NK-92 (cell line): ENCODE data around the gene NFX1.
"Not testable (repeated sequence)": the region's sequence is repeated elsewhere in the genome, so short reads cannot be mapped to it uniquely, and the experiment has no call there.

Experiments used
- DNase-seq: peaks from one replicate; lab custom pipeline; 2025; ENCODE audit not compliant: unreplicated experiment; lab: John Stamatoyannopoulos, UW

Gene NFX1

DNA sequence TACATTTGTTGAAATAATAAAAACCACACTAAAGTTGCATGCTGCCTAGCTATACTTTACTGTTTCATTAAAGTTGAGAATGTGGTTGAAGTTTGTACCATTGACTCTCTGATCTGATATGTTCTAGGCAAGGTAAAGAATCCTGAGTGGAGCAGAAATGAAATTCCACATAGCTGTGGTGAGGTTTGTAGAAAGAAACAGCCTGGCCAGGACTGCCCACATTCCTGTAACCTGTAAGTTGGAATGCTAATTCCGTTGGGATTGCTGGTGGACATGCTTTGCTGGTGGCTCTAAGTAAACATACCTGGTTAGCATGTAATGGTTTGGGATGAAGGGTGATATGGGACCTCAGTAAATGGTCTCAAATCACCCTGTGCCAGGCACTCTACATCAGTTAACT, 16.8 kb downstream of the NFX1 start:
- no peak for DNase-seq

DNA sequence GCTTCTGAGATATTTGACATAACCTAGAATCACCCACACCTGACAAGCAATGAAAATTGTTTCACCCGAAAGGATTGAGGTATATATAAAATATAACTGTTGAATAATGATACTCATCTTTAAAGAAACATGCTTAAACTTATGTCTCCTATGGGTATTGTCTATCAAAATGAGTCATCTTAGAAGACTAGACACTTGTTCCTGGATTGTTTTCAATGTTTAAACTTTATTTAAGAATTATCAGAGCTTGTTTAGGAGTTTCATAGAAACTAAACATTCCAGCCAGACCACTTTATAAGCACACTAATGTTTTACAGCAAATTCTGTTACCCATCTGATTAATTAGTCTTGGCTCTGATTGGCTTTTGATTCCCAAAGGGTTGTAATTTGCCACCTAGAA, 19.6 kb downstream of the NFX1 start:
- no peak for DNase-seq

DNA sequence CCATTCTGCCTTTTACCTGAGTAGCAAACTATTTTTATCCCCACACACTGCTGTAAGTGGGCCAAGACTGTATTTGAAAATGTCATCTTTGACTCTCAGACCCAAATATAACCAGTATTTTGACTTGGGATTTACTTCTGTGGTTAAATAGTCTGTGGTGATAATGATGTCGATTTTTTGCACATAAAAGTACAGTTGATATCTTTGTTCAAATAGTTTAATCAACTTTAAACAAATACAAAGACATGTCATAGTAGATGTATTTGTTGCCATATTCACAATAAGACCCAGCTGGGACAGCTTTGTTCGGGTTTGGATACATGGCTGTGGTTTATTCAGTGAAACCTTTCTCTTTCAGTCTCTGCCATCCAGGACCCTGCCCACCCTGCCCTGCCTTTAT, 20.4 kb downstream of the NFX1 start:
- no peak for DNase-seq

DNA sequence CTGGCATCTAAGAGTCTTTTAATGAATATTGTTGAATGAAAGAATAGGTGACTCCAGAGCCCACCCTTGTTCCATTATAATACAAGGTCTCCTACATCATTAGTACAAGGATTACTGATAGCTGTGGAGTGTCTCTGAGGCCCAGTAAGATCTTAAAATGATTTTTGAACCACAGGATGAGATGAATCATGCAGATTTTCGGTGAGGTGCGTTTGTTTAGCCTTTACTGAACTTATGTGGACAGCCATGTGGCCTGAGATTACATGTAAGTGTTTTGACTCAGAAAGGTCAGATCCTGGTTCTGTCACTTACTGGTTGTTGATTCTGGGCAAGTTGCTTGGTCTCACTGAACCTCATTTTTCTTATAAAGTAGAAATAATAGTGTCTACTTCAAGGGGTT, 21.6 kb downstream of the NFX1 start:
- no peak for DNase-seq

DNA sequence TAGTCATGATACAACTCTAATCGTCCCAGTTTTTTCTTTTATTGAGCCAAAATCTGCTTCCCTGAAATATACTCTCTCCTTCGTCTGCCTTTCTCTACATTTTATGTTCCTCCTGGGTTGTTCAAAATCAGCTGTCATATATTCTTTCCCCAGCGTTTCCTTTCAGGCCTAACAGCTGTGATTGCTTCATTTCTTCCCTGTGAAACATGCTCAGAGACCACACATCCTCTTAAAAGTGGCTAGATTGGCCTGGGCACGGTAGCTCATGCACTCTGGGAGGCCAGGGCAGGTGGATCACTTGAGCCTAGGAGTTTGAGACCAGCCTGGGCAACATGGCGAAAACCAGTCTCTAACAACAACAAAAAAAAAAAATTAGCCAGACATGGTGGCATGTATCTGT, 25.1 kb downstream of the NFX1 start:
- DNase-seq = no peak

DNA sequence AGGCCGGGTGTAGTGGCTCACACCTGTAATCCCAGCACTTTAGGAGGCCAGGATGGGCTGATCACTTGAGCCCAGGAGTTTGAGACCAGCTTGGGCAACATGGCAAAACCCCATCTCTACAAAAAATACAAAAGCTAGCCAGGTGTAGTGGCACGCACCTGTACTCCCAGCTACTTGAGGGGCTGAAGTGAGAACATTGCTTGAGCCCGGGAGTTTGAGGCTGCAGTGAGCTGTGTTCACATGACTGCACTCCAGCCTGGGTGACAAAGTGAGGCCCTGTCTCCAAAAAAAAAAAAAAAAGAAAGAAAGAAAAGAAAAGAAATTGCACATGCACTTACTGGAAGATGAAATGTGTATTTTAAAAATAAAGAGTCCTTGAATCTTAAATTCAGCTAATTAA, 26.8 kb downstream of the NFX1 start:
- DNase-seq = not testable (repeated sequence)

DNA sequence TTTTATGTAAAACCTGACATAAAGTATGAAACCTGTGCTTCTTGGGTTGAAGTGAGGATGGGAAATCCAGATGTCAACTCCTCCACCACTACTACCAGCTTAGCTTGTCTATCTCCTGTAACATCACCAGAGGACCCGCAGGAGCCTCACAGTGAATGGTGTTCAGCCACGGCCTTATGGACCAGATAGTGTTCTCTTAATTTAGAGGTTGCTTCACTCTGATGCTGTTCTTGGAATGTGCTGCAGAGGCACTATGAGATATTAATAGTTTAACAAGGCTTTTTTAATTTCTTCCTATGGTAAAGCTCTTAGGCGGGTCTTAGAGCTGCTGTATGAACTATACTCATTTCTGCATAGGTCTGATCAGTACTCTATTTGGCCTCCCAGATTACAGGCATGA, 27.9 kb downstream of the NFX1 start:
- DNase-seq = no peak

DNA sequence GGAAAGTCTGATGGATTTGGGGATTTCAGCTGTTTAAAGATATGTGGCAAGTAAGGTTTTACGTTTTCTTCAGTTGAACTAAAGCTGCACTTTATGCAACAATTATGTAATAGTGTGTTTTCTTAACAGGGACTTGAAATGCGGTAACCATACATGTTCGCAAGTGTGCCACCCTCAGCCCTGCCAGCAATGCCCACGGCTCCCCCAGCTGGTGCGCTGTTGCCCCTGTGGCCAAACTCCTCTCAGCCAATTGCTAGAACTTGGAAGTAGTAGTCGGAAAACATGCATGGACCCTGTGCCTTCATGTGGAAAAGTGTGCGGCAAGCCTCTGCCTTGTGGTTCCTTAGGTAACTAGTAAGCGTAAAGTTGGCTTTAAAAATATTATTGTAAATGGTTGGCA, 28.5 kb downstream of the NFX1 start:
- no peak for DNase-seq

DNA sequence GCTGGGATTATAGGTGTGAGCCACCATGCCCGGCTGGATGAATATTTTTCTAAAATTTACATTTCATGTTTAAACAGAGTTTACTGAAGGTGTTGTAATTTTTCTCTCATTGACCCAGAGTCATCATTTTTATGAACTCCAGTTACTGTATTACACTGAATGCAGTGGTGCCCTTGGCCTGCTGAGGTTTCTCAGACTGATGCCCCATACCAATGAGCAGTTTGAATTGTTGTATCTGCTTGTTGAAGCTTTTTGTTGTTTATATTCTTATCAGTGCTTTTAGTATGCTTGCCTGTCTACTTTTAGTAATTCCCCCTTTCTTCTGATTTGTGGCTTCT, 29.9 kb downstream of the NFX1 start:
- DNase-seq = no peak

DNA sequence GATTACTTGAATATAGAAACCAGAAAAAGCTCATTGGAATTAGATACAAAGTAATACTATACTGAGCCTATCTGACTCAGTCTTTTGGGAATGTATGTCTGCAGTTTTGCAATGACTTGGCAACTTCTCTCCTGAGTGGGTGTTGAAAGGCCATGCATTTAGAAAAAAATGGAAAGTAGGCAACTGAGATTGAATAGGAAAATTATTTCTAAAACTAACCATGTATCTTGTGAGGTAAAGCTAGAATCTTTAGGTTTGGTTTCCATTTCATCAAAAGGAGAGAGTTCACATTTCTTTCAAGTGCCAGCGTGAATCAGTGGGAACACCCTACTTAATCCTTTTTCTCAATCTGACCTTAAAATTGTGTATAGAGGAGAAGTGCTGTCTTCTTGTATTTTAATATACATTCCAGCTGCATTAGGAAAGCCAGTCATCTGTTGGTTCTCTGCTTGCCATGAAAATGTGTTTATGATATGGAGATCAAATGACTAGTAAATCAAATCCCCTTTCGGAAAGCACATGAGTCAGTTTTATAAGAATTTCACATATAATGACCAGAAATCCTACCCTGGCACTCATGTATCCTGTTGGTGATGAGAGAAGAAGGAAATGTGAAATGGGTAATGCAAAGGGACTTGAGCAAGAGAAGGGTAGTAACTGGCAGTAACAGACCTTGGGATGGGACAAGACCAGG, 30.4 kb downstream of the NFX1 start:
- DNase-seq = no peak

DNA sequence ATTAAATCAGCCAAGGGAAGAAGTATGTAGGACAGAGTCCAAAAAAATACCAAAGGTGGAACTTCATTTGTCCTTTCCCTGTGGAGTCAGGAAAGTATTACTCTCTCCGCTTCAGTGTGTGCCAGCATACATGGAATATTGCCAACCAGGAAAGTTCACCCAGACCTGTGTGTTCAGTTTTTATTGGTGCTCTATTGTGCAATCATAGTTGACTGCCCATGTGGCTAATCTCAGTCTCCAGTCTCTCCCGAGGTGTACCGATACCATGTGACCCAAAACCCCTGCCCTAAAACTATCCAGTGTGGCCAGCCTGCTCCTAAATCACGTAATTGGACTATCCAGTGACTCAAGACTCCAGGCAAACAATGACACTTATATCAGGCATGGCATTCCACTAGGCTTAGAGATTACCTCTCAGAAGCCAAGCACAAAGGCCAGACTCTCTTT, 38.8 kb downstream of the NFX1 start:
- DNase-seq = no peak

DNA sequence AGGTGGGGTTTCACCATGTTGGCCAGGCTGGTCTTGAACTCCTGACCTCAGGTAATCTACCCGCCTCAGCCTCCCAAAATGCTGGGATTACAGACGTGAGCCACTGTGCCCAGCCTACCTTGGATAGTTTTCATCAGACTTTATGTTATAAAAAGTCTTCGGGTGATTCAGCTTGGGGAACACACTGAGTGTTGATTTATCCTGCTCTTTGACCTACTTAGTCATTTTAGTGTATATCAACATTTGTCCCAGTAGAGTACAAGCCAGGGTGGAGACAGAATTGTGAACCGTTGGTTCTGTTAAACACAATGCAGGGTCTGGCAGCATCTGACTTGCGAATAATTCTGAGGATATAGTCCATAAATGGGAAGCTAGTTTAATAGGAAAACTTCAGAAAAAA, 39.7 kb downstream of the NFX1 start:
- DNase-seq = no peak

DNA sequence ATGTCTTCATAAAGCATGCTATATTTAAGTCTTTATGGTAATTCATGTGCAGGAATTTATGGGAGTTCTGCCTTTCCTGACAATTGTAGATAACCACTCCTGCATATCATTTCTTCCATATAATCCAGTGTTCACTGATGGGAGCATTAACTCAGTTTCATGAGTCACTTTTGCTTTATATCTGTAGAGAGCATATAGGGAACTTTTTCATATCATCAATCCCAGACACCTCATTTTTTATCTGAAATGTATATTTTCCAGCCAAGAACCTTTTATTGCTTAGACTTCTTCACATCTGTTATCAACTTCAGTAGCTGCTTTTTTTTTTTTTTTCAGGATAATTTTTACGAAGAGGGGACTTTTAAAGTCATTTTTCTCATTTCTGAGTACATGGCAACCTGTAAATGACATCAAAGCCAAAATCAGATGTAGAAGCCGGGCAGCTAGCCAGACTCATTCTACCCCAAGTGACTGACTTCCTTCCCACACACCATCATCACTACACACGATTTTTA, 41.1 kb downstream of the NFX1 start:
- DNase-seq = no peak

DNA sequence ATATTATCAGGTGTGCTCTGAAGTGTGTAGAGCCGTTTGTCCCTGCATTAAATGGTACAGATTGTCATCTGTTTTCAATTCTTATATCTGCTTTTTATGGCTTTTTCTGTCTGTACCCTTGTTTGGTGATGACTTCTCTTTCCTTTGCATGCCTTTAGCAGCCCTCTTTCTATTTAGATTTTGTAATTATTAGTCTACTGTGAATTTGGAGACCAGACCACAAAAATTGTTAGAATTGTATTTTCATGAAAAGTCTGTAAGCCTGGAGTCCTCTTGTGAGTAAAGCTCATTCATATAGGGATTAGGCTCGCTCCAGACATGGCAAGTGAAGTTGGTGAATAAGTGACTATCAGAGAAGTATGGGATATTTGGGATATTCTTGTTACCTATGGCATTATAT, 41.7 kb downstream of the NFX1 start:
- DNase-seq = no peak

DNA sequence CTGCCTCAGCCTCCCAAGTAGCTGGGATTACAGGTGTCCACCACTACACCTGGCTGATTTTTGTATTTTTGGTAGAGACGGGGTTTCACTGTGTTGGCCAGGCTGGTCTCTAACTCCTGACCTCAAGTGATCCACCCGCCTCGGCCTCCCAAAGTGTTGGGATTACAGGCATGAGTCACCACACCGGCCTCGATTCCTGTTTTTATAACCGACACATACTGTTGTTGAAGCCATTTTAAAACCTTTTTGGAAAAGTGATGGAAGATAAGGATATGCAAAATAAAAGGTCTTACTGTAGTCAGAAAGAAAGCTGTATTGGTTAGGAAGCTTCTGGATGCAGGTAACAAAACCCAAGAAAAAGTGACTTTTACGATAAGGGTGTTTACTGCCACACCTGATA, 42.6 kb downstream of the NFX1 start:
- not testable (repeated sequence) for DNase-seq

DNA sequence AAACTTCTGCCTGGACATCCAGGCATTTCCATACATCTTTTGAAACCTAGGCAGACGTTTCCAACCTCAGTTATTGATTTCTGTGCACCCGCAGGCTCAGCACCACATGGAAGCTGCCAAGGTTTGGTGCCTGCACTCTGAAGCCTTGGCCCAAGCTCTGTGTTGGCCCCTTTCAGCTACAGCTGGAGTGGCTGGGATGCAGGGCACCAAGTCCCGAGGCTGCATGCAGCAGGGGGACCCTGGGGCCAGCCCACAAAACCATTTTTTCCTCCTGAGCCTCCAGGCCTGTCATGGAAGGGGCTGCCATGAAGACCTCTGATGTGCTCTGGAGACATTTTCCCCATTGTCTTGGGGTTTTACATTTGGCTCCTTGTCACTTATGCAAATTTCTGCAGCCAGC, 49.9 kb downstream of the NFX1 start:
- DNase-seq = no peak

DNA sequence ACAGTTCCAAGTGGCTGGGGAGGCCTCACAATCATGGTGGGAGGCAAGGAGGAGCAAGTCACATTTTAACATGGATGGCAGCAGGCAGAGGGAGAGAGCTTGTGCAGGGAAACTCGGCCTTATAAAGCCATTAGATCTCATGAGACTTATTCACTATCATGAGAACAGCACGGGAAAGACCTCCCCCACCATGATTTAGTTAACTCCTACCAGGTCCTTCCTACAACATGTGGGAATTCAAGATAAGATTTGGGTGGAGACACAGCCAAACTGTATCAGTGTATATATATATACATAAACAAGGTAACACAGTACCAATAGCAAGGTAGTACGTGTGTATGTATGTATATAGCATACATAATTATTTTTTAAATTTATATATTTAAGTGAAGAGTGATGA, 50.9 kb downstream of the NFX1 start:
- no peak for DNase-seq

DNA sequence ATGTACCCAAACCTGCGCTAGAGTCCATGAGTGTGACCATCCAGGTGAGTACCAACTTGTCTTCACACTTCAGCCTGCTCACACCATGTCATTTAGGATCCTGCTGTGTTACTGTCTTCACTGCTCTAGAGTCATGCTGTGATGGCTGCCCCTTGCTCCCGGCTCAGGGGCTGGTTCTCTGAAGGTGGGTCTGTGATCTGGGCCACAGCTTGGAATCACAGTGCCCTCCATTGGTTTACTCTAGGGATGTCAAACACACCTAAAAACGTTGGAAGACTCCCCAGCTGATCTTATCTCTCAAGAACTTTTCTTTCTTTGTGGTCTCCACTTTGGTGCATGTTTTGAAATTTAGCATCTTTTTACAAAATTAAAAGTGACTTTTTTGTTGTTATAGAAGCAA, 53.8 kb downstream of the NFX1 start:
- no peak for DNase-seq

DNA sequence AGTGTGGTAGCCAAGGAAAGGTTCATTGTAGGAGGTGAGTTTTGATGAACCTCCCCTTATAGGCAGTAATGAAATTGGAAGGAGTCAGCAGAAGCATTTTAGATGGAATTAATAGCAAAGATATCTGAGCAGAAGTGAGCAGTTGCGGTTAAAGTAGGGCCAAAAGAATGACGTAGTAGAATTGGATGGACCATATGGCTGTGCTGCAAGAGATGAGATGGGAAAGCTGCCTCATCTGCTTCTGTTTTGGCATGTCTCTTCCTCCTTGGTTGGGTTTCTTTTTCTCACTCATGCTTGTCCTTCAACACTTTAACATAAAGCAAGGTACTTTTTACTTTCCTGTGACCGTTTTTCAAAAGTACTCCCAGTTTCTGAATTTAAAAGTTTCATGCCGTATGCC, 56.2 kb downstream of the NFX1 start:
- no peak for DNase-seq

DNA sequence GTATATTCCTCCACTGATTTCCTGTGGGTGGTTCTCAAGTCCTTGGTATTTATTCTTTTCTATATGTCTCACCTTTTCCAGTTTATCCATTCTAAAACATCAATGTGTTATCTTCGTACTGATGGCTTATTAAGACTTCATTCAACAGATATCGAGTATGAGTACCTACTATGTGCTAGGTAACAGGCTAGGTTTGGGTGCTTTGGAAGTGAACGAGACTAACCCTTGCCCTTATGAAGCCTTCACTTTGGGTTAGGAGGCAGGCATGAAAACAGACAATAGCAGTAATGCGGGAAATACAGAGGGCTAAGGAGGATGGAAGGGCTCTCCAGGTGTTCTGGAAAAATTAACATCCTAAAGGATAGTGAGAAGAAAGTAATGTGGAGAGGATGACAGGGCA, 58.7 kb downstream of the NFX1 start:
- DNase-seq = no peak

DNA sequence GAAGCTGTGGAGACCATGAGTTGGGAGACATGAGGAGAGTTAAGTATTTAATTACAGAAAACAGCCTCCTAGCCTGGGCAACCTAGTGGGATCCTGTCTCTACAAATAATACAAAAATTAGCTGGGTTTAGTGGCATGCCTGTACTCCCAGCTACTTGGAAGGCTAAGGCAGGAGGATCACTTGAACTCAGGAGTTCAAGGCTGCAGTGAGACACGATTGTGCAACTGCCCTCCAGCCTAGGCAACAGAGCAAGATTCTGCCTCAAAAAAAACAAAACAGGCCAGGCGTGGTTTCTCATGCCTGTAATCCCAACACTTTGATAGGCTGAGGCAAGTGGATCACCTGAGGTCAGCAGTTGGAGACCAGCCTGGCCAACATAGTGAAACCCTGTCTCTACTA, 59.4 kb downstream of the NFX1 start:
- DNase-seq = no peak

DNA sequence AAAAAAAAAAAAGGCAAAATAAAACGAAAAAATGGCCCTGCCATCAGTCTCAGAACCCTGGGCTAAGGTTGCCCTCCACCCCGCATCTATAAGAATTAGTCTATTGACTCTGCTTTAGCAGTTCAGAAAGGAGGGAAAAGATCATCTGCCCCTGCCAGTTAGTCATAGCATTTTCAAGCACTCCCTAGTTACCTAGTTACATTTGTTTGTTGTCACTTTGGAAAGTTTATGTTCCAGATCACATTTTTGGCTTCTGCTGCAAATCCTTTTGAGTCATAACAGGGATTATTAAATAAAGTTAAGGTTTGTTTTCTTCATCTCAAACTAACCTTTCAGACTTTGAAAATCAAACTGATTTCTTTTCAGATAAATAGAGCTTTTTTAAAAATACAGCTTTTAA, 60.0 kb downstream of the NFX1 start:
- DNase-seq = no peak

DNA sequence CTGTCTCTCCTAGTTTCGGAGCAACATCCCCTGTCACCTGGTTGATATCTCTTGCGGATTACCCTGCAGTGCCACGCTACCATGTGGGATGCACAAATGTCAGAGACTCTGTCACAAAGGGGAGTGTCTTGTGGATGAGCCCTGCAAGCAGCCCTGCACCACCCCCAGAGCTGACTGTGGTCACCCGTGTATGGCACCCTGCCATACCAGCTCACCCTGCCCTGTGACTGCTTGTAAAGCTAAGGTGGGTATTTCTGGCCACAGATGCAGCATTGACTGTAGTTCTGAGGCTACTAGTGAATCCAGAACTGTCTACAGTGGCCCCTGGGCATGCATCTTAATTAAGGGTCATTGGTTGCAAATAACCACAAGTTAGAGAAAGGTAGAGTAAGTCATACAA, 61.2 kb downstream of the NFX1 start:
- no peak for DNase-seq
